B cell (primary cell): Measurements from ENCODE around the gene LSM4. TPM values are rescaled to one million over a fixed set of nuclear protein-coding genes. Genes with fewer than 3 reads are reported as not detected.

ENCODE experiments used
- ATAC-seq: fragments of 200-7000 bp; cut with Tn5 transposase; one replicate; pipeline ENCODE4 v1.10.0; 2021; ENCODE audit warnings: low read depth, mild to moderate bottlenecking, moderate number of reproducible peaks, moderate library complexity
- CTCF ChIA-PET: fragments of 350-600 bp; sonication (Branson Sonifier 250); formaldehyde crosslinking; loops from one replicate; lab custom pipeline; 2021; ENCODE audit warnings: antibody characterized with exemption, inconsistent platforms; lab: Charles Lee
- POLR2A ChIA-PET: fragments of 350-600 bp; sonication (Branson Sonifier 250); formaldehyde crosslinking; loops from one replicate; lab custom pipeline; 2021; ENCODE audit warnings: antibody characterized with exemption; lab: Charles Lee
- DNase-seq: peaks from one replicate; pipeline ENCODE4 v3.0.0; 2013
- H2AFZ ChIP-seq: 2 replicates; pipeline ENCODE4 v1.6.1; 2012; ENCODE audit warnings: mild to moderate bottlenecking, low read depth, low read length; ENCODE audit not compliant: insufficient read depth, poor library complexity, severe bottlenecking
- H3K27ac ChIP-seq, 2 donors: 1 replicate in 1 of 2; 2 replicates in 1 of 2; pipeline ENCODE4 v1.5.1; 2012 to 2013; ENCODE audit warnings: low read length in 2 of 2, mild to moderate bottlenecking in 2 of 2, moderate library complexity in 1 of 2
- H3K27me3 ChIP-seq, 4 experiments: fragments of 200-600 bp in 1 of 4; sonication (generic) in 1 of 4; replicated peaks in 1 of 4; 1 replicate in 2 of 4; 2 replicates in 2 of 4; pipeline versions ENCODE4 v1.6.1 to v1.7.0; 2013 to 2016; ENCODE audit warnings: low read length in 3 of 4, mild to moderate bottlenecking in 2 of 4, mixed read lengths in 1 of 4, moderate library complexity in 1 of 4; ENCODE audit not compliant: insufficient read depth in 4 of 4, control insufficient read depth in 3 of 4; ENCODE audit errors: control extremely low read depth in 1 of 4
- H3K36me3 ChIP-seq, 2 experiments: replicated peaks in 1 of 2; 1 replicate in 1 of 2; 2 replicates in 1 of 2; pipeline versions ENCODE4 v1.6.1 to v1.7.1; 2013; ENCODE audit warnings: low read length in 1 of 2; ENCODE audit not compliant: insufficient read depth in 2 of 2, control insufficient read depth in 1 of 2; ENCODE audit errors: control extremely low read depth in 1 of 2, extremely low read depth in 1 of 2
- H3K4me1 ChIP-seq, 2 donors: fragments of 200-600 bp in 1 of 2; sonication (generic) in 1 of 2; 1 replicate in 1 of 2; 2 replicates in 1 of 2; pipeline versions ENCODE4 v1.5.1 to v1.6.1; 2013 to 2017; ENCODE audit warnings: low read length in 2 of 2; ENCODE audit not compliant: control insufficient read depth in 2 of 2, insufficient read depth in 2 of 2
- H3K4me2 ChIP-seq: replicated peaks from 2 replicates; pipeline ENCODE3; 2012; ENCODE audit warnings: mild to moderate bottlenecking, low read depth, low read length; ENCODE audit not compliant: poor library complexity, severe bottlenecking
- H3K4me3 ChIP-seq, 5 experiments: fragments of 200-600 bp in 1 of 5; sonication (generic) in 1 of 5; 1 replicate in 3 of 5; 2 replicates in 2 of 5; pipeline versions ENCODE4 v1.5.1 to v1.7.0; 2011 to 2016; ENCODE audit warnings: low read length in 4 of 5, mild to moderate bottlenecking in 4 of 5, low read depth in 2 of 5, control low read depth in 1 of 5, moderate library complexity in 1 of 5; ENCODE audit not compliant: insufficient read depth in 1 of 5; ENCODE audit errors: control extremely low read depth in 1 of 5, extremely low read depth in 1 of 5
- H3K79me2 ChIP-seq: fragments of 200-600 bp; sonication (generic); one replicate; pipeline ENCODE4 v1.6.0; 2016; ENCODE audit warnings: low read length; ENCODE audit not compliant: control insufficient read depth, insufficient read depth
- H3K9ac ChIP-seq: fragments of 200-600 bp; sonication (generic); 2 replicates; pipeline ENCODE4 v1.6.1; 2017; ENCODE audit warnings: mild to moderate bottlenecking, low read length, moderate library complexity
- H3K9me3 ChIP-seq, 3 donors: one replicate each; pipeline versions ENCODE4 v1.6.1 to v1.7.1; 2013; ENCODE audit warnings: low read length in 2 of 3; ENCODE audit not compliant: control insufficient read depth in 2 of 3, insufficient read depth in 1 of 3; ENCODE audit errors: control extremely low read depth in 1 of 3
- H4K20me1 ChIP-seq: 2 replicates; pipeline ENCODE4 v1.6.0; 2012; ENCODE audit warnings: mild to moderate bottlenecking, low read length; ENCODE audit not compliant: insufficient read depth, control insufficient read depth, poor library complexity, severe bottlenecking
- H3K27ac Mint-ChIP-seq: one replicate; pipeline ENCODE4 v1.8.0; 2021; ENCODE audit warnings: mixed read lengths
- H3K27me3 Mint-ChIP-seq: one replicate; pipeline ENCODE4 v1.8.0; 2021; ENCODE audit warnings: mixed read lengths
- H3K4me1 Mint-ChIP-seq: one replicate; pipeline ENCODE4 v1.8.0; 2021; ENCODE audit warnings: mixed read lengths
- H3K4me3 Mint-ChIP-seq: one replicate; pipeline ENCODE4 v1.8.0; 2021; ENCODE audit warnings: mixed read lengths
- H3K9me3 Mint-ChIP-seq: one replicate; pipeline ENCODE4 v1.8.0; 2022; ENCODE audit warnings: mixed read lengths; ENCODE audit not compliant: insufficient read depth
- CTCF ChIP-seq: fragments of 200-600 bp; IDR thresholded peaks from one replicate; pipeline ENCODE4 v1.8.0; 2022; ENCODE audit warnings: antibody characterized with exemption, mild to moderate bottlenecking
- EZH2 ChIP-seq: IDR thresholded peaks from 2 replicates; pipeline ENCODE4 v1.6.1; 2012; ENCODE audit warnings: borderline replicate concordance, low read depth, mild to moderate bottlenecking, moderate library complexity, low read length; ENCODE audit not compliant: insufficient read depth, poor library complexity, severe bottlenecking
- WGBS: methylation state at CpG from one replicate; pipeline ENCODE4 v1.1.5; 2013; ENCODE audit warnings: missing lambda C conversion rate; ENCODE audit not compliant: insufficient coverage; 5-methylcytosine and 5-hydroxymethylcytosine counted together
- intact Hi-C: fragments of 100-400 bp; cut with micrococcal nuclease; formaldehyde crosslinking; loops from one replicate; pipeline ENCODE4 v1.10.0; 2022
- polyA plus RNA-seq: library from polyadenylated mRNA; depleted of rRNA; stranded (reverse); fragments of >200 nt; gene quantifications from 2 replicates; pipeline ENCODE4 v1.2.3, GENCODE V29; 2012
- total RNA-seq, 2 donors: library from RNA; stranded (reverse); fragments of 120-200 nt in 1 of 2; gene quantifications; 1 replicate in 1 of 2; 2 replicates in 1 of 2; pipeline versions ENCODE4 v1.2.3 to v1.2.4, GENCODE V29; 2013 to 2022

The LSM4 gene
- total and polyA plus RNA-seq, 2 donors (not counting 1 experiment from before 2014, with no cell fraction given), result 66.3 to 86.1 TPM

DNA sequence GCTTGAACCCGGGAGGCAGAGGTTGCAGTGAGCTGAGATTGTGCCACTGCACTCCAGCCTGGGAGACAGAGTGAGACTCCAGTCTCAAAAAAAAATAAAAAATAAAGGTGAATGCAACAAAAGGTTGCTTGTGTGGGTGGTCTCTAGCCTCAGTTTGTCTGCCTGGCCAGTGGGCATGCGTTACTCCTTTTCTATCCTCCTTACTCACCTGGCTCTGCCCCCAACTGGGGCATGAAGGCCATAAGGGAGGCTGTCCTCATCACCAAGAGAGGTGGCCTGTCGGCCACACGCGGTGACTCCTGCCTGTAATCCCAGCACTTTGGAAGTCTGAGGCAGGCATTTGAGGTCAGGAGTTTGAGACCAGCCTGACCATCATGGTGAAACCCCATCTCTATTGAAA lies 39.5 kb downstream of the LSM4 start:
- Histone ChIP-seq H2AFZ (no peak overlapping the region), H3K27me3 (no peaks in the 10 kb centered on the region), H3K79me2 (peaks cover 28% of the 10 kb centered on the region), H3K4me1 (peaks cover 25 to 41% of the 10 kb centered on the region in 2 donors), H3K9ac (no peak overlapping the region), H4K20me1 (peaks cover 27% of the 10 kb centered on the region), H3K4me3 (no peak overlapping the region), H3K9me3 (no peaks in the 10 kb centered on the region), H3K4me2 (peak overlapping the region; percentile 98), H3K36me3 (peaks cover 0 to 11% of the 10 kb centered on the region in 2 experiments), H3K27ac (peak overlapping the region; percentile 48 to 99)
- POLR2A ChIA-PET, result interaction anchor here (1.3 to 7.2 kb wide), 2 partner anchors 8 to 23 kb away, joined by 3 to 318 read pairs; no protein-coding TSS in a partner anchor
- intact Hi-C loops, result no loop called here
- TF ChIP-seq CTCF (no peak), EZH2 (no peak)
- H3K27ac Mint-ChIP-seq, result peak overlapping the region; percentile 77
- H3K9me3 Mint-ChIP-seq, result no peaks in the 10 kb centered on the region
- DNase-seq, result no peak
- H3K27me3 Mint-ChIP-seq, result no peaks in the 10 kb centered on the region
- H3K4me3 Mint-ChIP-seq, result peak overlapping the region; percentile 52
- no peak for ATAC-seq
- H3K4me1 Mint-ChIP-seq, result peaks cover 48% of the 10 kb centered on the region
- 100% methylated on average over 4 of the region's 5 CpGs for WGBS
- CTCF ChIA-PET, result interaction anchor here (0.6 to 6.8 kb wide), 4 partner anchors 8 to 35 kb away, joined by 4 to 242 read pairs (median 152); partner anchors contain the start of gene LSM4

- Histone ChIP-seq H3K4me3 (peak overlapping the region in 4 of 5 experiments; percentile 60 to 82 (median 76)), H3K4me1 (peaks cover 23 to 42% of the 10 kb centered on the region in 2 donors)
- H3K4me3 Mint-ChIP-seq, result peak overlapping the region; percentile 89
These were observed 40.1 kb downstream of the LSM4 start for GRCh38 chr19:18282788-18283141.

More at GRCh38 chr19:18282788-18283141, 40.1 kb downstream of the LSM4 start:
- H3K9ac ChIP-seq, result peak overlapping the region; percentile 96
- no peaks in the 10 kb centered on the region for H3K27me3 ChIP-seq
- no peaks in the 10 kb centered on the region for H3K9me3 ChIP-seq
- H3K27me3 Mint-ChIP-seq, result no peaks in the 10 kb centered on the region
- peaks cover 0 to 17% of the 10 kb centered on the region in 2 experiments for H3K36me3 ChIP-seq
- WGBS, result 70% methylated on average over 4 of the region's 4 CpGs
- CTCF ChIA-PET, result interaction anchor here (0.6 to 6.8 kb wide), 6 partner anchors 9 to 128 kb away, joined by 3 to 259 read pairs (median 152); partner anchors contain the start of gene LSM4
- peak overlapping the region; percentile 98 for H3K27ac Mint-ChIP-seq
- H3K27ac ChIP-seq, result peak overlapping the region; percentile 98 to 99
- ATAC-seq, result no peak
- no peaks in the 10 kb centered on the region for H3K9me3 Mint-ChIP-seq
- peaks cover 33% of the 10 kb centered on the region for H4K20me1 ChIP-seq
- no peak overlapping the region for H2AFZ ChIP-seq
- intact Hi-C loops, result loop anchor here (1.0 kb wide), 1 partner anchor 8 kb away; no protein-coding TSS in a partner anchor
- POLR2A ChIA-PET, result interaction anchor here (1.3 to 7.2 kb wide), 6 partner anchors 9 to 47 kb away, joined by 3 to 318 read pairs (median 66); no protein-coding TSS in a partner anchor
- peak overlapping the region; percentile 98 for H3K4me2 ChIP-seq
- no peak for TF ChIP-seq CTCF
- TF ChIP-seq EZH2, result no peak
- DNase-seq, result peak; percentile 53
- H3K79me2 ChIP-seq, result peaks cover 34% of the 10 kb centered on the region
- peaks cover 51% of the 10 kb centered on the region for H3K4me1 Mint-ChIP-seq
